NCI-H1436 (cell line): ENCODE measurements around the gene LYPD6B.
A peak's percentile ranks its signal among the peaks of the same experiment; 100 is the strongest.

ENCODE experiments used
- DNase-seq: peaks from one replicate; lab custom pipeline; 2025; lab: John Stamatoyannopoulos, UW

The LYPD6B gene

GRCh38 chr2:149012545-149012944 is 26.0 kb upstream of the LYPD6B start:
- DNase-seq = no peak

DNA sequence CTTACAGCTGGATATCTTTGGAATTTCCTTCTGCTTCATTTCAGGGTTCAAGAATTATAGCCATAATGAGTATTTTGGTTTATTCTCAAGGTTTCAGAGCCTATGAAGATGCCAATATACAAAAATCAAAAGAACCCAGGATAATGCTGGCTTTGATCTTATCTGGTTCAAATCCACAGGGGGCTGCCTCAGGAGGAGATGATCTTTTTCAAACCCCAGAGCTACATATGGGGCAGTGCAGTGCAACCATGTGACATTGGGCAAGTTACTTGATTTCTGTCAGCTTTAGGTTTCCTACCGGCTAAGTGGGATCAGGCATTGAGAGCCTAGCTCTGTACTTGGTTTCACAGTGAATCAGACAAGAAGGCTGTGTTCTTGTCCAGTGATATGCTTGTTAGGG is 23.0 kb upstream of the LYPD6B start:
- no peak for DNase-seq

- DNase-seq = no peak
Measured at GRCh38 chr2:149015926-149016563, 22.5 kb upstream of the LYPD6B start.

- peak; percentile 75 for DNase-seq
Measured at GRCh38 chr2:149017116-149017985, 21.1 kb upstream of the LYPD6B start.

DNA sequence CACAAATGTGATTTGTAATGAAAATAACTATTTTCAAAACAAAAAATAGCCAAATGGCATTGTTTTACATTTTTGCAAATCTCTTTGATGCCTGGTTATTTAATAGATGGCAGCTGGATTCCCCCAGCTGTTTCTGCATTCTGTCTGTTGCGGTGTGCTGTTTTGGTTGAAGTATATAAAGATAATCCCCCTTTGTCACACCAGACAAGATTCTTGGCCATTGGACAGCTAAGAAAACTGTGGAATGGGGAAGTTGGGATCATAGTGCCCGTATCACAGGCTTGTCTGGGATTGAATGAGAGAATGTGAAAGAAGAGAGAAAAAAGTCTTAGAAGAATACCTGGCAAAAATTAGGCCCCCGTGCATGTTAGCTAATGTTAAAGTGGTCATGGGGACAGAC is 19.5 kb upstream of the LYPD6B start:
- DNase-seq = no peak

DNA sequence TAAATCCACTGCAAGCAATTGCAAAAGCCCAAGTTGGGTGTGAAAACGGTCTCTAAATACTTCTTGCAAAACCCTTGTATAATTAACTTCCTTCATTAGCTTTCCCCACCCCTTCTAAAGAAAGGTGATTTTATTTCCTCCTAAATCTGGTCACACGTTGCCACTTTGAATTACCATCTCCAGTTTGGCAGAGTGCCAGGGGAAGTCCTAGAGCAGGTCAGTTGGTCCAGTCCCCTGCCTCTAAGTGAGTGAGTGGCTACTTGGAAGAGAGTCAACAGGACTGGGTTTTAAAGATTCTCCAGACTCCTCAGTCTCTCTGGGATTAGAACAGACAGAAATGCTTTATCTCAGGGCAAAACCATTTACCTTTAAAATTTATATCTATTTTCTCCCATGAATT is 18.7 kb upstream of the LYPD6B start:
- DNase-seq = no peak

DNA sequence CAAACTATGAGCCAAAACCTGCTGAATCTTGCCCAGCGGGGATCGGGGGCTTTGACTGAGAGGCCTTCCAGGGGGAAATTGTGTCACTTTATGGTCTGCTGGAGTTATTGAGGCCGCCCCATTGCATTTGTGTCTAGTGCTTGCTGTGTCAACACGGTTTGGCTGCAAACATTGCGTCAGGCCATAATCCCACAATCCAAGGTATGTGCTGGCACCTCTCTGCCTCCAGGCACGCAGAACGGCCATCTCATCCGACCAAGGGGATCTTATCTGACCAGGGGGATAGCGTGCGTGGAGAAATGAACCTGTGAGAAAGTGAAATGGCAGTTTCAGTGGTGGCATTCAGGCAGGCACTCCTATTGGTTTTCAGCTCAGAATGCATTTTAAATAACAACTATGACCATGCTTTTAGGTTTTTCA is 18.1 kb upstream of the LYPD6B start:
- no peak for DNase-seq

DNA sequence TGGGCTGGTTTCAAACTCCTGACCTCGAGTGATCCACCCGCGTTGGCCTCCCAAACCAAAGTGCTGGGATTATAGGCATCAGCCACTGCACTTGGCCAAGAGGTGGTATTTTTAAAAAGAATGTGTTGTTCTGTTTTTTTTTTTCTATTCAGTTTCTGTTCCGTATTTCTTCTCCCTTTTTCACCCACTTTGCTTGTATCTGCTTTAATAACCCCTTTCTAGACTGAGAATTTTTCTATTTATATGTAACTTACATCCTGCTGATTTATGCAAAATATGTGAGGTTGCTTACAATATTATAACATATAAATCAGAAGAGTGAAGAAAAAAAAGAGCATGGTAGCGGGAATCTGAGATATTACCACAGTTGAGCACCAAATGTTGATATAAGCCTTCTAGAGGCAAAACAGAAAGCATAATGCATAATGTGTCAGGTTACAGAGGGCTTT is 17.2 kb upstream of the LYPD6B start:
- DNase-seq = no peak

GRCh38 chr2:149021761-149022160 is 16.7 kb upstream of the LYPD6B start:
- DNase-seq = no peak

DNA sequence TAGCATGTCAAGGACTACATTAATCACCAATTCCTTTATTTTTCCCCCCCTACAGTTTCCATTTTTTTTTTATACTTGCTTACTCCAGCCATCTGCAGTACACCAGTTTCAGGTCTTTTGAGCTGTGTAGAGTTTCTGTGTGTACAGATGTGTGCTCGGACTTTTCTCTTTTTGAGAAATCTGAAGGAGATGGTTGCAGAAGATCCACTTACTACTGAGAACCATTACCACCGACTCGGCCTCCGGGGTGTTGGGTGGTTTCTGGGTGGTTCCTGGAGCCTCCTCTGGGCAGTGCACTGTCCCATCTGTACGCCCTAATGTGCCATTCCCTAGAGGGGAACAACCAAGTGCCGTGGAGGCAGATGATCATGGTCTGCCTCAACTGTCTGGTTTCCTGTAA is 15.4 kb upstream of the LYPD6B start:
- DNase-seq = no peak

DNA sequence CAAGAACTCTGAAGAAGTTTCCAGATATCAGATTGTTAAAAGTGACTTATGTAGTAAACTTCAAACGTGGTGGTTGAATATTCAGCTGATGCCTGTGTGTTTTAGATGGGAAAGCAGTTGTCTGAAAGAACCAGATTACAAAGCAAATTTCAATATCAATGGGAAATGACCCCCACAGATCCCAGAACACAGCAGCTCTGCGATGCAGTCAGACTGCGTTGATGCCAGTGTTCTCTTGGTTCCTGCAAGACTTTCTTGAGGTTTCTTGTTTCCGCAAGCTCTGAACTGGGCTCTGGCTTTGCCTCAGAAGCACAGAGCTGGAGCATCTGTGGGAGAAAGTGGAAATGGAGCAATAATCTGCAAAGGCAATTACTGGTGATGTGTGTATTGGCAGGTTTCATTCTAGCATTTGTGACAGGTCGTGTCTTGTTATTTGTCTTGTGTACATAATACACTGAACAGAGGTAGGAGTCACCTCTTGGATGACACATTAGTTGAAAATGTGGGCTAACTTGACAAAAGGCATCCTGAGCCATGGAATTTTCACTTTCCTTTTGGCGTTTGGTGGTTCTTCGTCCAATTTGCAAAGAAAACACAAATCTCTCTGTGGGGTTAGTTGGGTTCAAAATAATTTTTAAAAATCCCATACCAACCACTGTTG is 10.8 kb upstream of the LYPD6B start:
- DNase-seq = no peak

- DNase-seq = no peak
Measured at GRCh38 chr2:149028377-149028776, 10.1 kb upstream of the LYPD6B start.

DNA sequence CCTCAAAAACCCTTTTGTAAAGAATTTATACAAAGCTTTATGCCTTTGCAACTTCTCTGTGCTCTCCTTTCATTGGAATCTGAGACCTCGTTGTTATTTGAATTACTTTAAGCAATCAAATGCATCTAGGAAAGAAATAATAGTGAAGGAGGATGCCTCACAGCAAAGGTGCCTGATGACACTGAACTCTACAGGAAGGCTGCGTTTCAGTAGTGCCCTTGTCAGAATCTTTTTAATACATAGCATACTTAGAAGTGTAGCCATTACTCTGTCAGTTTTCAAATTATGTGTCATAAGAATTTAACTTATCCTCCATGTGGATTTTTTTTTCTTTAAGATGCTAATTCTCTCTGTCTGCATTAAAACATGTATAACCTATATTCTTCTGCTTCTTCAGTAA is 9.6 kb upstream of the LYPD6B start:
- no peak for DNase-seq

- no peak for DNase-seq
Measured at GRCh38 chr2:149029307-149029965, 9.1 kb upstream of the LYPD6B start.

- no peak for DNase-seq
Measured at GRCh38 chr2:149031396-149031795, 7.1 kb upstream of the LYPD6B start.

DNA sequence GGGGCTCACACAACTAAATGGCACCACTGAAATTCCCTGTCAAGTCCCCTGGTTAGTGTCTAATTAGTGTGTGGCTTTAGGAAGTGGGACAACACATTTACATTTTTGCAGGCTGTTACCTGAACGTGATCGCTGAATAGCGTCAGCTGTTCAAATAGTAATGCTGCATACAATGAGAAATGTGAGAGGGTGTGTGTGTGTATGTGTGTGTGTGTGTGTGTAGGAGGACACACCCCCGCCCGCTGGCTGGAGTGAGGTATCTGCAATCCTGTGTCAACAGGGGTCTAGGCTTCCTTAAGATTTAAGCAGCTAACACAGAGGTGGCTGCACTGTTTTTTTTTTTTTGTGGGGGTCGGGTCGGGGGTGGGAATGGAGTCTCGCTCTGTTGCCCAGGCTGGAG is 4.8 kb upstream of the LYPD6B start:
- DNase-seq = peak; percentile 71

DNA sequence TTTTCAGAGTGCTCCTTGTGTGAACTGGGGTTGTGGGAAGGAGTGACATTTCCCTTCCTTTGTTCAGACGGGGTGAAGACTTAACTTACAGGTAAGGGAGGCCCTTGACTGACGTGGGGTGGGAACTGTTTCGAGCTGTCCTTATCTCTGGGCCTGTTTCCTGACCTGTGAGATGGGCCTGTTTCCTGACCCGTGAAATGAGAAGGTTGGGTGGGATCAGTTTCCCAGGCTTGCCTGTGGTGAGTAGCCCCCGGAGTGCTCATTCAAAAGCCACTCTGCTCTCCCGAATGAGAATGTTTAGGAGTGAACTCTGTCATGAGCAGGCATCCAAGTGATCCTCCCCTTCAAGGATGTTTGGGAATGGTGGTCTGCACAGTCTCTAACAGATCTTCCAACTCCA is 4.1 kb upstream of the LYPD6B start:
- no peak for DNase-seq

- DNase-seq = no peak
Measured at GRCh38 chr2:149036507-149037293, 1.8 kb upstream of the LYPD6B start.

- no peak for DNase-seq
Measured at GRCh38 chr2:149037851-149038250, 648 bp upstream of the LYPD6B start.

GRCh38 chr2:149039213-149039724 is 770 bp downstream of the LYPD6B start:
- no peak for DNase-seq

GRCh38 chr2:149040451-149040850 is 2.0 kb downstream of the LYPD6B start:
- no peak for DNase-seq
